NCI-H345 treated with DMSO at 0.1 percent for 48 hours (cell line): ENCODE results near the gene MICAL2.

Source experiments
- DNase-seq: peaks from one replicate; lab custom pipeline; 2025; ENCODE audit not compliant: unreplicated experiment; lab: John Stamatoyannopoulos, UW

The MICAL2 gene, protein sequence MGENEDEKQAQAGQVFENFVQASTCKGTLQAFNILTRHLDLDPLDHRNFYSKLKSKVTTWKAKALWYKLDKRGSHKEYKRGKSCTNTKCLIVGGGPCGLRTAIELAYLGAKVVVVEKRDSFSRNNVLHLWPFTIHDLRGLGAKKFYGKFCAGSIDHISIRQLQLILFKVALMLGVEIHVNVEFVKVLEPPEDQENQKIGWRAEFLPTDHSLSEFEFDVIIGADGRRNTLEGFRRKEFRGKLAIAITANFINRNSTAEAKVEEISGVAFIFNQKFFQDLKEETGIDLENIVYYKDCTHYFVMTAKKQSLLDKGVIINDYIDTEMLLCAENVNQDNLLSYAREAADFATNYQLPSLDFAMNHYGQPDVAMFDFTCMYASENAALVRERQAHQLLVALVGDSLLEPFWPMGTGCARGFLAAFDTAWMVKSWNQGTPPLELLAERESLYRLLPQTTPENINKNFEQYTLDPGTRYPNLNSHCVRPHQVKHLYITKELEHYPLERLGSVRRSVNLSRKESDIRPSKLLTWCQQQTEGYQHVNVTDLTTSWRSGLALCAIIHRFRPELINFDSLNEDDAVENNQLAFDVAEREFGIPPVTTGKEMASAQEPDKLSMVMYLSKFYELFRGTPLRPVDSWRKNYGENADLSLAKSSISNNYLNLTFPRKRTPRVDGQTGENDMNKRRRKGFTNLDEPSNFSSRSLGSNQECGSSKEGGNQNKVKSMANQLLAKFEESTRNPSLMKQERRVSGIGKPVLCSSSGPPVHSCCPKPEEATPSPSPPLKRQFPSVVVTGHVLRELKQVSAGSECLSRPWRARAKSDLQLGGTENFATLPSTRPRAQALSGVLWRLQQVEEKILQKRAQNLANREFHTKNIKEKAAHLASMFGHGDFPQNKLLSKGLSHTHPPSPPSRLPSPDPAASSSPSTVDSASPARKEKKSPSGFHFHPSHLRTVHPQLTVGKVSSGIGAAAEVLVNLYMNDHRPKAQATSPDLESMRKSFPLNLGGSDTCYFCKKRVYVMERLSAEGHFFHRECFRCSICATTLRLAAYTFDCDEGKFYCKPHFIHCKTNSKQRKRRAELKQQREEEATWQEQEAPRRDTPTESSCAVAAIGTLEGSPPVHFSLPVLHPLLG

GRCh38 chr11:12110201-12110713, at the start of gene MICAL2:
Gene MICAL2 (plus strand): TSS chr11:12110590. CDS start chr11:12162156, 51,566 bp downstream.
- peak; percentile 84 for DNase-seq

- DNase-seq = no peak
Measured at GRCh38 chr11:12061851-12062560, 48.4 kb upstream of the MICAL2 start.

DNA sequence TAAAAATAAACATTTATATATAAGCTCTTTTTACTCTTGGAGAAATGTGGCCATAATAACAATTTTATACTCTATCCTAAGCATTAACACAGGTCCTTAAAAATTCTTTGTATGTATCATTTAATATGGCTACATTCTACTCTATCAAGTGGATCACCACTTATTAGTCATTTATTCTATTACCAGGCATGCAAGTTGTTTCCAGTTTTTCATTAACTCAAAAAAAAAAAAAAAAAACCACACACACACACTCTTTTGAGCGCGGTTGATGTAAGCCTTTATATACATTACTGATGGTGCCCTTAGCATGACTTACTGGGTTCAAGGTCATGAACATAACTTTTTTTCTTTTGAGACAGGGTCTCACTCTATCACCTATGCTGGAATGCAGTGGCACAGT, 47.1 kb upstream of the MICAL2 start:
- DNase-seq = no peak

- DNase-seq = no peak
Measured at GRCh38 chr11:12064136-12064953, 46.0 kb upstream of the MICAL2 start.

DNA sequence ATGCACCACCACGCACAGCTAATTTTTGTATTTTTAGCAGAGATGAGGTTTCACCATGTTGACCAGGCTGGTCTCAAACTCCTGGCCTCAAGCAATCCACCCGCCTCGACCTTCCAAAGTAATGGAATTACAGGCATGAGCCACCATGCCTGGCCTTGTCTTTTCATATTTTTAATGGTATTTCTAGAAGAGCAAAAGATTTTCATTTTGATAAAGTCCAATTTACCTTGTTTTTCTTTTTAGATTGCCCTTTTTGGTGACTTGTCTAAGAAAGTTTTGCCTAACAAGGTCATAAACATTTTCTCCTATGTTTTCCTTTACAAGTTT, 45.5 kb upstream of the MICAL2 start:
- no peak for DNase-seq

- DNase-seq = no peak
Measured at GRCh38 chr11:12066056-12066798, 44.2 kb upstream of the MICAL2 start.

DNA sequence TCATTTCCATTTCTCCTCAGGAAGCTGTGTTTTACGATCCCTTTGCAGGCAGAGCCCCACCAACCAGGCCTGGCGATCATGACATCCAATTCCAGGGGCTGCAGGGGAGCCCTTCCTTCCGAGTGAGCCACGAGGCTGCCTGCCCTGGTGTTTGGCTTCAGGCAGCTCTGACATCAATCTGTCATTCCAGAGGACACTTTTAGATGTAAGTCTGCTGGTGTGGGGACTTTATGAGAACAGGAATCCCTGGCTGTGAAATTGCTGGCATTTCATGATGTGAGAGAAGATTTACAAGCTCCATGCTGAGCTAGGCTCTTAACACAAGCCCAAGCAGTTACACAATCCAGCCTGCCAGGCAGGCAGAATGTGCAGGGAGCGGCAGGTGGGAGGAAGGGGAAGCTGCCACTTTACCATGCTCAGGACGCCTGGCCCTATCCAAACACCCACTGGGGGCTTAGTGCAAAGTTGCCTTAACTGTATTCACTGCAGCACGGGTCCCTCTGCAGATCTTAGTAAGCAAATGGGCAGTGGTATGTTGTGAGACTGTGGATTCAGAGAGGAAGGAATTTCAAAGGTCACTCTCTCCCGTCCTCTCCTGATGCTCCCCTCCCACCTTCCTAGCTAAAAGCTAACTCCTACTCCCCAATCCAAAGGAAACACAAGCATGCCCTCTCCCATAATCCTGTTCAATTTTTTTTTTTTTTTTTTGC, 43.4 kb upstream of the MICAL2 start:
- DNase-seq = peak; percentile 61

- no peak for DNase-seq
Measured at GRCh38 chr11:12067796-12068357, 42.5 kb upstream of the MICAL2 start.

GRCh38 chr11:12069066-12069676, 41.2 kb upstream of the MICAL2 start:
- DNase-seq = no peak

DNA sequence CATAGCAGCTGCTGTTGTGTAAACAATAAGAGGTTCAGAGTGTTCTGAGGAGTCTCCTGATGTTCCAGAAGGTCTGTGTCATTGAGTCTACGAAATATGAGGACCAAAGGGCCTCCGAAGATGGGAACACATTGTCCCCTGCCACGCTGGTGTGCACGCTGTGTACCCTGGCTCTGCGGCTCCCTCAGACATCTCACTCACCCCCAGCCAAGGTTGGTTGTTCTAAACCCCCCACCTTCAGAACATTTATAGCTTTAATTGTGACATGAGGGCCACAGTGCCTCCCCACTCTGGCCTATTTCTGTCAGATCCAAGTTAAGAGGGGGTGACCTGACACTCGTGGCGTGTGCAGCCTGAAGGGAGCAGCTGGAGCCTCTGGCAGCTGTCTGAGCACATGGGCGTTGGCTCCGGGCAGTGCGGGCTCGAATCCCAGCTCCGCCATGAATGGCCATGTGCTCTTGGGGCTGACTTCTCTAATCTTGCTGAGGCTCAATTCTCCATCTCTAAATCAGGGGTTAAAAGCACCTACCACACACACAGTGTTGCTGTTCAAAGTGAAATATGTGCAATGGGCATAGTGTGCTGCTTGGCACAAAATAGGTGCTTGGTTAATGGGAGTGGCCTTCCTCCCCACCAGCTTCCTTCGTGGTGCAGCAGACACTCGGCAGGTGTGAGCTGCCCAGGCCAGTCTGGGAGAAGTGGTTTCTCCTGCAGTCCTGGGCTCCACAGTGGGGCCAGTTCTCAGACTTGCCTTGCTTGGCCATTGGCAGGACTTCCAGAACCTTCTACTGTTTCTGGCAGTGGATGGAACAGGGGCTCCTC, 39.7 kb upstream of the MICAL2 start:
- DNase-seq = no peak

- DNase-seq = no peak
Measured at GRCh38 chr11:12071574-12071973, 38.8 kb upstream of the MICAL2 start.

- no peak for DNase-seq
Measured at GRCh38 chr11:12073436-12073835, 37.0 kb upstream of the MICAL2 start.

- no peak for DNase-seq
Measured at GRCh38 chr11:12073886-12074285, 36.5 kb upstream of the MICAL2 start.

DNA sequence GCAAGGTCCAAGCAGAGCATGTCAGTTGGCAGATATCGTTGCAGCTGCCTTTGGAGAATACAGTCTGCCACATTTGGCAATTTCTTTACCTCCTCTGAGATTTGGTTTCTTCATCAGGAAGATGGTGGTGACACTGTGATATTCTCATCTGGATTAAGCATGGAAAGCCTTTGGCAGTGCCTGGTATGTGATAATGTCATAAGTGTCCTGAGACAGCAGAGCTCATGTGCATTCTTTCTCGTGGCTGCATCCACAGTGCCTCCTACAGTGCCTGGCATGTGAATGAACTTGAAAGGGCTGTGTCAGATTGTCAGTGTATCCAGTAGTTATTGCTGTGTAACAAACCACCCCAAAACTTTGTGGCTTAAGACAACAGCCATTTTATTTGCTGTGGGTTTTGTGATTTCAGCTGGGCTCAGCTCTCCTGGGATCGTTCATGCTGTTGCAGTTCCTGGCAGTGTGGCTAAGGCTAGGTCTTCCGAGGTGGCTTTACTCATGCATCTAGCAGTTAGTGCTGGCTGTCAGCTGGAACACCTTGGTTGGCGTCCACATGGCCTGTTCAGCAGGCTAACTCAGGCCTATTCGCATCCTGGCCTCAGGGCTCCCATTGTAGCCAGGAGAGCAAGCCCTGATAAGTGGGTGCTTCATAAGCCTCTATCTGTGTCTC, 35.7 kb upstream of the MICAL2 start:
- no peak for DNase-seq

DNA sequence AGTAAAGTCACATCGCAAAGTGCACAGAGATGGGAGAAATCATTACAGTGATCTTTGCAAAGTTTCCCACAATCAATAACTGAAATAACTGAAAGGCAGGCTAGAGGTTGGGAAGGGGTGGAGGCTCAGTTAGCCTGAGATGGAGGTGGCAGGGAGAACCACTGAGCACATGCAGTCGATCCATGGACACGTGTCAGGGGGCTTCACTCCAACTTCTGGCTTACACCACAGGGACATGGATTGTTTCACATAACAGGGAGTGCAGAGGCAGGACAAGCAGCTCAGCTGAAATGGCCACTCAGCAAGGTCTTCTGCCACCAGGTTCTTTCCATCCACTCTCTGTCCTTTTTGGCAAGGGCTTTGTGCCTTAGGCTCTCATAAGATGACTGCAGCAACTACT, 35.1 kb upstream of the MICAL2 start:
- DNase-seq = no peak
